Activated CD8-positive, alpha-beta memory T cell treated with anti-CD3 and anti-CD28 coated beads, Interleukin-2, amount 10 ng/mL, durations not matched to agents 7 days and 5 days (primary cell): Measurements from ENCODE around the gene HIPK2. TPM values are rescaled to one million over a fixed set of nuclear protein-coding genes. Genes with fewer than 3 reads are reported as not detected.

ENCODE experiments used
- ATAC-seq: fragments of 150-1000 bp; cut with Tn5 transposase; one replicate; pipeline ENCODE4 v1.10.0; 2021; ENCODE audit warnings: moderate library complexity
- CTCF ChIA-PET: fragments of 350-600 bp; sonication (Branson Sonifier 250); formaldehyde crosslinking; loops from one replicate; lab custom pipeline; 2021; ENCODE audit warnings: antibody characterized with exemption; lab: Charles Lee
- DNase-seq: peaks from one replicate; pipeline ENCODE4 v3.0.0-alpha.2; 2020
- H3K27ac Mint-ChIP-seq: one replicate; pipeline ENCODE4 v1.8.0; 2021; ENCODE audit warnings: mild to moderate bottlenecking, mixed read lengths
- H3K27me3 Mint-ChIP-seq: one replicate; pipeline ENCODE4 v1.8.0; 2021; ENCODE audit warnings: mixed read lengths
- H3K36me3 Mint-ChIP-seq: one replicate; pipeline ENCODE4 v1.8.0; 2021; ENCODE audit warnings: mild to moderate bottlenecking, mixed read lengths
- H3K4me1 Mint-ChIP-seq: one replicate; pipeline ENCODE4 v1.8.0; 2021; ENCODE audit warnings: mixed read lengths
- H3K4me3 Mint-ChIP-seq: one replicate; pipeline ENCODE4 v1.8.0; 2021; ENCODE audit warnings: mild to moderate bottlenecking, moderate library complexity, mixed read lengths
- H3K9me3 Mint-ChIP-seq: one replicate; pipeline ENCODE4 v1.8.0; 2022; ENCODE audit warnings: low read depth, mixed read lengths
- total RNA-seq, 2 experiments: library from RNA; stranded (reverse); gene quantifications; one replicate each; pipeline ENCODE4 v1.2.3, GENCODE V29; 2021

HIPK2 gene
- total RNA-seq, 2 experiments from 2014 or later = 20.2 to 21.4 TPM

DNA sequence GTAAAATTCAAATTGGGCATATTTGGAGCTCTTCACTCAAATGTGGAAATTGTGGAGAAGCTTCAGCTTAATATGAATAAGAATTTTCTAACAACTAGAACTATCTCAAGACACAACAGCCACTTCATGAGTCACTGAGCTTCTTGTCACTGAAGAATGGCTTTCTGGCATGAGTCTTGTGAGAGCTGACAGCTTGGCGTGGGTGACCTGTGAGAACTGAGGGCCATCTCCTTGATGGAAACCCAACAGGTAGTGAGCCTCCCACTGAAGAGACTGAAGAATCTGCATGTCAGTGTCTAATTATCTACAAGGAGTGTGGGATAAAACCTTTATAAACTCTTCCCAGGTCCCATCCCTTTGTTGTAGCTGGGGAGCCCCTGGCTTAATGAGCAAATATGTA, 188.3 kb downstream of the HIPK2 start:
- H3K4me3 Mint-ChIP-seq = no peak overlapping the region
- DNase-seq (no peak), ATAC-seq (no peak)
- no peaks in the 10 kb centered on the region for H3K4me1 Mint-ChIP-seq
- no peaks in the 10 kb centered on the region for H3K9me3 Mint-ChIP-seq
- H3K27me3 Mint-ChIP-seq = no peaks in the 10 kb centered on the region
- peaks cover 9% of the 10 kb centered on the region for H3K36me3 Mint-ChIP-seq
- no peak overlapping the region for H3K27ac Mint-ChIP-seq
- CTCF ChIA-PET = interaction anchor here (1.5 to 3.1 kb wide), 5 partner anchors 9 to 56 kb away, joined by 6 to 9 read pairs (median 7); no protein-coding TSS in a partner anchor

- Mint-ChIP-seq H3K27ac (no peak overlapping the region), H3K27me3 (no peaks in the 10 kb centered on the region), H3K4me1 (peaks cover 4% of the 10 kb centered on the region), H3K36me3 (peaks cover 12% of the 10 kb centered on the region), H3K9me3 (no peaks in the 10 kb centered on the region), H3K4me3 (no peak overlapping the region)
- CTCF ChIA-PET = interaction anchor here (0.9 to 2.2 kb wide), 3 partner anchors 13 to 89 kb away, joined by 3 to 9 read pairs (median 5); no protein-coding TSS in a partner anchor
- no peak for DNase-seq
- ATAC-seq = no peak
Measured at GRCh38 chr7:139588632-139589031, 189.2 kb downstream of the HIPK2 start.

DNA sequence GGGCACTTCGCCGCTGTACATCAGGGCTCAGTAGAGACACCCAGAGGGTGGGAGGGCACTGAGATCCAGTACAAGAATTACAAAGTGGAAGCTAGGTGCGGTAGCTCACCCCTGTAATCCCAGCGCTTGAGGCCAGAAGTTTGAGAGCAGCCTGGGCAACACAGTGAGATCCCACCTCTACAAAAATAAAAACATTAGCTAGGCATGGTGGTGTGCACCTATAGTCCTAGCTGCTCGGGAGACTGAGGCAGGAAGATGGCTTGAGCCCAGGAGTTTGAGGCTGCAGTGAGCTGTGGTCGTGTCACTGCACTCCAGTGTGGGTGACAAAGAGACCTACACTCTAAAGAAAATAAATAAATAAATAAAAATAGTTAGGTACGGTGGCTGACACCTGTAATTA, 190.3 kb downstream of the HIPK2 start:
- H3K36me3 Mint-ChIP-seq = peaks cover 14% of the 10 kb centered on the region
- CTCF ChIA-PET = no interaction called here
- no peak for ATAC-seq
- H3K27me3 Mint-ChIP-seq = no peaks in the 10 kb centered on the region
- no peaks in the 10 kb centered on the region for H3K9me3 Mint-ChIP-seq
- no peak overlapping the region for H3K4me3 Mint-ChIP-seq
- H3K4me1 Mint-ChIP-seq = peaks cover 14% of the 10 kb centered on the region
- no peak for DNase-seq
- no peak overlapping the region for H3K27ac Mint-ChIP-seq

- DNase-seq (no peak), ATAC-seq (no peak)
- H3K27me3 Mint-ChIP-seq = no peaks in the 10 kb centered on the region
- H3K9me3 Mint-ChIP-seq = no peaks in the 10 kb centered on the region
- peaks cover 14% of the 10 kb centered on the region for H3K4me1 Mint-ChIP-seq
- H3K4me3 Mint-ChIP-seq = no peak overlapping the region
- CTCF ChIA-PET = interaction anchor here (2.4 kb wide), 1 partner anchor 16 kb away, joined by 14 read pairs; no protein-coding TSS in a partner anchor
- H3K36me3 Mint-ChIP-seq = peaks cover 12% of the 10 kb centered on the region
- H3K27ac Mint-ChIP-seq = no peak overlapping the region
Measured at GRCh38 chr7:139586286-139586685, 191.5 kb downstream of the HIPK2 start.

- Mint-ChIP-seq H3K4me3 (no peak overlapping the region), H3K27me3 (no peaks in the 10 kb centered on the region), H3K9me3 (no peaks in the 10 kb centered on the region), H3K4me1 (peaks cover 14% of the 10 kb centered on the region), H3K27ac (no peak overlapping the region), H3K36me3 (peaks cover 12% of the 10 kb centered on the region)
- ATAC-seq = no peak
- DNase-seq = no peak
- CTCF ChIA-PET = interaction anchor here (0.5 to 2.4 kb wide), 3 partner anchors 17 to 832 kb away, joined by 3 to 14 read pairs (median 4); no protein-coding TSS in a partner anchor
Measured at GRCh38 chr7:139585042-139585441, 192.8 kb downstream of the HIPK2 start.

- H3K9me3 Mint-ChIP-seq = no peaks in the 10 kb centered on the region
- no peaks in the 10 kb centered on the region for H3K27me3 Mint-ChIP-seq
- CTCF ChIA-PET = interaction anchor here (2.4 kb wide), 1 partner anchor 18 kb away, joined by 14 read pairs; no protein-coding TSS in a partner anchor
- no peak overlapping the region for H3K27ac Mint-ChIP-seq
- H3K4me1 Mint-ChIP-seq = peaks cover 14% of the 10 kb centered on the region
- H3K4me3 Mint-ChIP-seq = no peak overlapping the region
- H3K36me3 Mint-ChIP-seq = peaks cover 12% of the 10 kb centered on the region
- DNase-seq (peak; percentile 32), ATAC-seq (no peak)
Measured at GRCh38 chr7:139583826-139584553, 193.8 kb downstream of the HIPK2 start.

GRCh38 chr7:139582671-139583155, 195.1 kb downstream of the HIPK2 start:
- H3K27ac Mint-ChIP-seq = no peak overlapping the region
- peaks cover 14% of the 10 kb centered on the region for H3K4me1 Mint-ChIP-seq
- H3K4me3 Mint-ChIP-seq = no peak overlapping the region
- no peaks in the 10 kb centered on the region for H3K9me3 Mint-ChIP-seq
- peaks cover 14% of the 10 kb centered on the region for H3K36me3 Mint-ChIP-seq
- ATAC-seq (no peak), DNase-seq (peak; percentile 31)
- no peaks in the 10 kb centered on the region for H3K27me3 Mint-ChIP-seq
- CTCF ChIA-PET = interaction anchor here (1.2 kb wide), 1 partner anchor 16 kb away, joined by 3 read pairs; no protein-coding TSS in a partner anchor

GRCh38 chr7:139582130-139582650, 195.6 kb downstream of the HIPK2 start:
- ATAC-seq = no peak
- CTCF ChIA-PET = interaction anchor here (0.6 to 1.2 kb wide), 3 partner anchors 11 to 26 kb away, joined by 3 read pairs; no protein-coding TSS in a partner anchor
- Mint-ChIP-seq H3K4me3 (no peak overlapping the region), H3K36me3 (peaks cover 14% of the 10 kb centered on the region), H3K27me3 (no peaks in the 10 kb centered on the region), H3K27ac (no peak overlapping the region), H3K9me3 (no peaks in the 10 kb centered on the region), H3K4me1 (peaks cover 14% of the 10 kb centered on the region)
- peak; percentile 30 for DNase-seq

- ATAC-seq = no peak
- Mint-ChIP-seq H3K27ac (no peak overlapping the region), H3K36me3 (peaks cover 7% of the 10 kb centered on the region), H3K4me1 (peaks cover 14% of the 10 kb centered on the region), H3K27me3 (no peaks in the 10 kb centered on the region), H3K4me3 (no peak overlapping the region), H3K9me3 (no peaks in the 10 kb centered on the region)
- no peak for DNase-seq
- CTCF ChIA-PET = interaction anchor here (0.6 to 1.5 kb wide), 3 partner anchors 21 to 155 kb away, joined by 3 to 6 read pairs (median 3); no protein-coding TSS in a partner anchor
Measured at GRCh38 chr7:139580435-139580834, 197.4 kb downstream of the HIPK2 start.

GRCh38 chr7:139576179-139576973, 201.4 kb downstream of the HIPK2 start:
- peaks cover 2% of the 10 kb centered on the region for H3K36me3 Mint-ChIP-seq
- DNase-seq = peak; percentile 32
- no peak overlapping the region for H3K4me3 Mint-ChIP-seq
- no peak overlapping the region for H3K27ac Mint-ChIP-seq
- H3K9me3 Mint-ChIP-seq = no peaks in the 10 kb centered on the region
- no peak for ATAC-seq
- H3K27me3 Mint-ChIP-seq = no peaks in the 10 kb centered on the region
- no peaks in the 10 kb centered on the region for H3K4me1 Mint-ChIP-seq
- CTCF ChIA-PET = no interaction called here

GRCh38 chr7:139575338-139575680, 202.5 kb downstream of the HIPK2 start:
- ATAC-seq (no peak), DNase-seq (peak; percentile 29)
- CTCF ChIA-PET = no interaction called here
- Mint-ChIP-seq H3K4me1 (no peaks in the 10 kb centered on the region), H3K27ac (no peak overlapping the region), H3K27me3 (no peaks in the 10 kb centered on the region), H3K36me3 (peaks cover 2% of the 10 kb centered on the region), H3K4me3 (no peak overlapping the region), H3K9me3 (no peaks in the 10 kb centered on the region)

- DNase-seq (peak; percentile 36), ATAC-seq (no peak)
- Mint-ChIP-seq H3K4me1 (no peaks in the 10 kb centered on the region), H3K4me3 (no peak overlapping the region), H3K9me3 (no peaks in the 10 kb centered on the region), H3K36me3 (peaks cover 2% of the 10 kb centered on the region), H3K27ac (no peak overlapping the region), H3K27me3 (no peaks in the 10 kb centered on the region)
- CTCF ChIA-PET = no interaction called here
Measured at GRCh38 chr7:139574618-139575337, 203.0 kb downstream of the HIPK2 start.
